Panc1 (cell line): ENCODE measurements around the gene DNAJC18.

Experiments used
- POLR2AphosphoS5 ChIP-seq: IDR thresholded peaks from 2 replicates; pipeline ENCODE4 v1.6.1; 2012; ENCODE audit warnings: mild to moderate bottlenecking, low read depth, low read length, moderate library complexity
- SIN3A ChIP-seq: IDR thresholded peaks from 2 replicates; pipeline ENCODE4 v1.6.1; 2012; ENCODE audit warnings: low read depth, mild to moderate bottlenecking, low read length, moderate library complexity, borderline replicate concordance; ENCODE audit not compliant: insufficient read depth
- TCF7L2 ChIP-seq: IDR thresholded peaks from 2 replicates; pipeline ENCODE4 v1.6.1; 2011; ENCODE audit warnings: mild to moderate bottlenecking, low read depth, low read length, inconsistent platforms
- TF ChIP-seq, protein P1 (sequence below): fragments of 450-650 bp; IDR thresholded peaks from 2 replicates; pipeline ENCODE4 v1.5.1; 2017; ENCODE audit warnings: mild to moderate bottlenecking
- TF ChIP-seq, protein P2 (sequence below), 2 experiments: IDR thresholded peaks; 2 replicates each; pipeline ENCODE4 v1.6.1; 2011 to 2012; ENCODE audit warnings: low read depth in 2 of 2, control low read depth in 1 of 2, low read length in 1 of 2, mild to moderate bottlenecking in 1 of 2, moderate library complexity in 1 of 2; ENCODE audit not compliant: insufficient read depth in 1 of 2

DNA sequence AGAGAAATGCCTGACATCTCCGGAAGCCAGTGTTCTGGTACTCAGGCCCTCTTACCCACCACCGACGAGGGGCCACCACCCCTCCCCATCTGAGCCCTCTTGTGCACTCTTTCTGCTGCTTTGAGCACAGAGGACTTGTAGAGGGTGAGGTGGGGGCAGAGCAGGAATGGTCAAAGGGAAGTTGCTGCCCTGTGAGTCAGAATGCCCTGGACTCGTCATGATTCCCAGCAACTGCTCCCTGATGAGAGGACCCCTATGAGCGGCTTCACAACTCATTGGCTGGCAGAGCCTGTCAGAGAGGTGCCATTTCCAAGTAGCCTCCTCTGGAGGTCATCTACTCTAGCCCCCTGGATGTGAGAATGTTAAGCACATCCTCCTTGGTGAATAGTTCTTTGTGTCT, 22.4 kb upstream of the DNAJC18 start:
- TF ChIP-seq, protein P1, sequence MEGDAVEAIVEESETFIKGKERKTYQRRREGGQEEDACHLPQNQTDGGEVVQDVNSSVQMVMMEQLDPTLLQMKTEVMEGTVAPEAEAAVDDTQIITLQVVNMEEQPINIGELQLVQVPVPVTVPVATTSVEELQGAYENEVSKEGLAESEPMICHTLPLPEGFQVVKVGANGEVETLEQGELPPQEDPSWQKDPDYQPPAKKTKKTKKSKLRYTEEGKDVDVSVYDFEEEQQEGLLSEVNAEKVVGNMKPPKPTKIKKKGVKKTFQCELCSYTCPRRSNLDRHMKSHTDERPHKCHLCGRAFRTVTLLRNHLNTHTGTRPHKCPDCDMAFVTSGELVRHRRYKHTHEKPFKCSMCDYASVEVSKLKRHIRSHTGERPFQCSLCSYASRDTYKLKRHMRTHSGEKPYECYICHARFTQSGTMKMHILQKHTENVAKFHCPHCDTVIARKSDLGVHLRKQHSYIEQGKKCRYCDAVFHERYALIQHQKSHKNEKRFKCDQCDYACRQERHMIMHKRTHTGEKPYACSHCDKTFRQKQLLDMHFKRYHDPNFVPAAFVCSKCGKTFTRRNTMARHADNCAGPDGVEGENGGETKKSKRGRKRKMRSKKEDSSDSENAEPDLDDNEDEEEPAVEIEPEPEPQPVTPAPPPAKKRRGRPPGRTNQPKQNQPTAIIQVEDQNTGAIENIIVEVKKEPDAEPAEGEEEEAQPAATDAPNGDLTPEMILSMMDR = no peak
- TF ChIP-seq, protein P2, sequence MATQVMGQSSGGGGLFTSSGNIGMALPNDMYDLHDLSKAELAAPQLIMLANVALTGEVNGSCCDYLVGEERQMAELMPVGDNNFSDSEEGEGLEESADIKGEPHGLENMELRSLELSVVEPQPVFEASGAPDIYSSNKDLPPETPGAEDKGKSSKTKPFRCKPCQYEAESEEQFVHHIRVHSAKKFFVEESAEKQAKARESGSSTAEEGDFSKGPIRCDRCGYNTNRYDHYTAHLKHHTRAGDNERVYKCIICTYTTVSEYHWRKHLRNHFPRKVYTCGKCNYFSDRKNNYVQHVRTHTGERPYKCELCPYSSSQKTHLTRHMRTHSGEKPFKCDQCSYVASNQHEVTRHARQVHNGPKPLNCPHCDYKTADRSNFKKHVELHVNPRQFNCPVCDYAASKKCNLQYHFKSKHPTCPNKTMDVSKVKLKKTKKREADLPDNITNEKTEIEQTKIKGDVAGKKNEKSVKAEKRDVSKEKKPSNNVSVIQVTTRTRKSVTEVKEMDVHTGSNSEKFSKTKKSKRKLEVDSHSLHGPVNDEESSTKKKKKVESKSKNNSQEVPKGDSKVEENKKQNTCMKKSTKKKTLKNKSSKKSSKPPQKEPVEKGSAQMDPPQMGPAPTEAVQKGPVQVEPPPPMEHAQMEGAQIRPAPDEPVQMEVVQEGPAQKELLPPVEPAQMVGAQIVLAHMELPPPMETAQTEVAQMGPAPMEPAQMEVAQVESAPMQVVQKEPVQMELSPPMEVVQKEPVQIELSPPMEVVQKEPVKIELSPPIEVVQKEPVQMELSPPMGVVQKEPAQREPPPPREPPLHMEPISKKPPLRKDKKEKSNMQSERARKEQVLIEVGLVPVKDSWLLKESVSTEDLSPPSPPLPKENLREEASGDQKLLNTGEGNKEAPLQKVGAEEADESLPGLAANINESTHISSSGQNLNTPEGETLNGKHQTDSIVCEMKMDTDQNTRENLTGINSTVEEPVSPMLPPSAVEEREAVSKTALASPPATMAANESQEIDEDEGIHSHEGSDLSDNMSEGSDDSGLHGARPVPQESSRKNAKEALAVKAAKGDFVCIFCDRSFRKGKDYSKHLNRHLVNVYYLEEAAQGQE (IDR thresholded peaks at IDR 0.05; ENCODE audit: insufficient read depth in 1 of 2, low read depth in 2 of 2, low read length in 1 of 2) = no peak
- TF ChIP-seq TCF7L2 (no peak), POLR2AphosphoS5 (no peak), SIN3A (no peak)
